Natural killer cell (primary cell): ENCODE results near the gene LYPD8. TPM values are rescaled to one million over a fixed set of nuclear protein-coding genes. Genes with fewer than 3 reads are reported as not detected.

Experiments used
- ATAC-seq, 3 donors: fragments of 150-1000 bp in 2 of 3; fragments of 200-7000 bp in 1 of 3; cut with Tn5 transposase; 1 replicate in 1 of 3; 2 replicates in 2 of 3; pipeline ENCODE4 v1.10.0; 2021; ENCODE audit warnings: mild to moderate bottlenecking in 2 of 3, moderate library complexity in 2 of 3
- DNase-seq, 2 donors: peaks; one replicate each; pipeline versions ENCODE4 v3.0.0 to v3.0.0-alpha.2; 2013 to 2021; ENCODE audit warnings: mixed read lengths in 1 of 2
- H3K27ac ChIP-seq: one replicate; pipeline ENCODE4 v1.5.1; 2013; ENCODE audit warnings: mild to moderate bottlenecking, low read length
- H3K27me3 ChIP-seq: one replicate; pipeline ENCODE4 v1.6.1; 2013; ENCODE audit warnings: low read length; ENCODE audit not compliant: control insufficient read depth, insufficient read depth
- H3K36me3 ChIP-seq: one replicate; pipeline ENCODE4 v1.6.1; 2013; ENCODE audit warnings: low read length; ENCODE audit not compliant: control insufficient read depth, insufficient read depth
- H3K4me1 ChIP-seq: one replicate; pipeline ENCODE4 v1.6.1; 2013; ENCODE audit warnings: low read length; ENCODE audit not compliant: control insufficient read depth, insufficient read depth
- H3K4me3 ChIP-seq: one replicate; pipeline ENCODE4 v1.5.1; 2013; ENCODE audit warnings: low read length
- H3K9me3 ChIP-seq: one replicate; pipeline ENCODE4 v1.6.1; 2013; ENCODE audit warnings: low read length; ENCODE audit not compliant: control insufficient read depth, insufficient read depth
- H3K27ac Mint-ChIP-seq, 2 donors: one replicate each; pipeline ENCODE4 v1.8.0; 2022; ENCODE audit warnings: mild to moderate bottlenecking in 2 of 2, mixed read lengths in 2 of 2, moderate library complexity in 1 of 2
- H3K27me3 Mint-ChIP-seq, 2 donors: one replicate each; pipeline ENCODE4 v1.8.0; 2022; ENCODE audit warnings: low read depth in 2 of 2, mixed read lengths in 2 of 2
- H3K36me3 Mint-ChIP-seq: one replicate; pipeline ENCODE4 v1.8.0; 2022; ENCODE audit warnings: mixed read lengths
- H3K4me1 Mint-ChIP-seq, 2 donors: one replicate each; pipeline ENCODE4 v1.8.0; 2022; ENCODE audit warnings: mixed read lengths in 2 of 2
- H3K4me3 Mint-ChIP-seq: one replicate; pipeline ENCODE4 v1.8.0; 2022; ENCODE audit warnings: mild to moderate bottlenecking, moderate library complexity, mixed read lengths
- H3K9me3 Mint-ChIP-seq, 2 donors: one replicate each; pipeline ENCODE4 v1.8.0; 2022; ENCODE audit warnings: mixed read lengths in 2 of 2
- WGBS: methylation state at CpG from one replicate; pipeline ENCODE4 v1.1.7; 2013; ENCODE audit warnings: missing lambda C conversion rate; ENCODE audit not compliant: insufficient coverage; 5-methylcytosine and 5-hydroxymethylcytosine counted together
- intact Hi-C: fragments of 100-400 bp; cut with micrococcal nuclease; formaldehyde crosslinking; loops from one replicate; pipeline ENCODE4 v1.14.2; 2022
- total RNA-seq, 4 donors: library from RNA; stranded (reverse); fragments of 120-200 nt in 1 of 4; gene quantifications; one replicate each; pipeline versions ENCODE4 v1.2.3 to v1.2.4, GENCODE V29; 2013 to 2022
- TF ChIP-seq, protein P1 (sequence below): fragments of 200-600 bp; IDR thresholded peaks from one replicate; pipeline ENCODE4 v1.8.0; 2022; ENCODE audit warnings: antibody characterized with exemption

The LYPD8 gene
- total RNA-seq, 3 donors from 2014 or later (not counting 1 experiment from before 2014, with no cell fraction given) = not detected

DNA sequence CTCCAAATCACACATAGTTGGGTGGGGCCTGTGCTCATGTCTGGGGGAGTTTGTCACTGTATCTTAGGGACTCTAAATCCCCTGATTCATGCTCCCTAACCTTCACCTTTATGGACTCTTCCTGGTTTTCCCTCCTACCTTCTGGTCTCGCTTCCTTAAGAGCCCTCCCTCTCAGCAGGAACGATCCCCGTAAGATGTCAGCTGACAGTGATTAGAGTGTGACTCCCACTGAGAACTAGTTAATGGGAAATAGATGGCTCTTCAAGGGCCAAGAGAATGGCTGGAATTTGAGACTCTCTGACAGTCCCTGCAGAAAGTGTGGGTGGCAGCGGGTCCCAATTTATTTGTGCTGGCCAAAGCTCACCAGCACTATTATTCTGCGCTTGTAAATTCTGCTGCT is 22.0 kb downstream of the LYPD8 start:
- no peaks in the 10 kb centered on the region for H3K9me3 ChIP-seq
- H3K27me3 ChIP-seq = no peaks in the 10 kb centered on the region
- peaks cover 0 to 4% of the 10 kb centered on the region in 2 donors for H3K9me3 Mint-ChIP-seq
- H3K36me3 Mint-ChIP-seq = no peaks in the 10 kb centered on the region
- H3K36me3 ChIP-seq = no peaks in the 10 kb centered on the region
- TF ChIP-seq, protein P1, sequence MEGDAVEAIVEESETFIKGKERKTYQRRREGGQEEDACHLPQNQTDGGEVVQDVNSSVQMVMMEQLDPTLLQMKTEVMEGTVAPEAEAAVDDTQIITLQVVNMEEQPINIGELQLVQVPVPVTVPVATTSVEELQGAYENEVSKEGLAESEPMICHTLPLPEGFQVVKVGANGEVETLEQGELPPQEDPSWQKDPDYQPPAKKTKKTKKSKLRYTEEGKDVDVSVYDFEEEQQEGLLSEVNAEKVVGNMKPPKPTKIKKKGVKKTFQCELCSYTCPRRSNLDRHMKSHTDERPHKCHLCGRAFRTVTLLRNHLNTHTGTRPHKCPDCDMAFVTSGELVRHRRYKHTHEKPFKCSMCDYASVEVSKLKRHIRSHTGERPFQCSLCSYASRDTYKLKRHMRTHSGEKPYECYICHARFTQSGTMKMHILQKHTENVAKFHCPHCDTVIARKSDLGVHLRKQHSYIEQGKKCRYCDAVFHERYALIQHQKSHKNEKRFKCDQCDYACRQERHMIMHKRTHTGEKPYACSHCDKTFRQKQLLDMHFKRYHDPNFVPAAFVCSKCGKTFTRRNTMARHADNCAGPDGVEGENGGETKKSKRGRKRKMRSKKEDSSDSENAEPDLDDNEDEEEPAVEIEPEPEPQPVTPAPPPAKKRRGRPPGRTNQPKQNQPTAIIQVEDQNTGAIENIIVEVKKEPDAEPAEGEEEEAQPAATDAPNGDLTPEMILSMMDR = no peak
- DNase-seq (no peak), ATAC-seq (no peak)
- WGBS = 89% methylated on average over 5 of the region's 5 CpGs
- H3K4me1 ChIP-seq = no peaks in the 10 kb centered on the region
- H3K27ac ChIP-seq = no peak overlapping the region
- H3K27me3 Mint-ChIP-seq = peaks cover 7 to 8% of the 10 kb centered on the region in 2 donors
- H3K4me3 Mint-ChIP-seq = no peak overlapping the region
- intact Hi-C loops = no loop called here
- no peaks in the 10 kb centered on the region for H3K4me1 Mint-ChIP-seq
- no peak overlapping the region for H3K4me3 ChIP-seq
- H3K27ac Mint-ChIP-seq = no peak overlapping the region

DNA sequence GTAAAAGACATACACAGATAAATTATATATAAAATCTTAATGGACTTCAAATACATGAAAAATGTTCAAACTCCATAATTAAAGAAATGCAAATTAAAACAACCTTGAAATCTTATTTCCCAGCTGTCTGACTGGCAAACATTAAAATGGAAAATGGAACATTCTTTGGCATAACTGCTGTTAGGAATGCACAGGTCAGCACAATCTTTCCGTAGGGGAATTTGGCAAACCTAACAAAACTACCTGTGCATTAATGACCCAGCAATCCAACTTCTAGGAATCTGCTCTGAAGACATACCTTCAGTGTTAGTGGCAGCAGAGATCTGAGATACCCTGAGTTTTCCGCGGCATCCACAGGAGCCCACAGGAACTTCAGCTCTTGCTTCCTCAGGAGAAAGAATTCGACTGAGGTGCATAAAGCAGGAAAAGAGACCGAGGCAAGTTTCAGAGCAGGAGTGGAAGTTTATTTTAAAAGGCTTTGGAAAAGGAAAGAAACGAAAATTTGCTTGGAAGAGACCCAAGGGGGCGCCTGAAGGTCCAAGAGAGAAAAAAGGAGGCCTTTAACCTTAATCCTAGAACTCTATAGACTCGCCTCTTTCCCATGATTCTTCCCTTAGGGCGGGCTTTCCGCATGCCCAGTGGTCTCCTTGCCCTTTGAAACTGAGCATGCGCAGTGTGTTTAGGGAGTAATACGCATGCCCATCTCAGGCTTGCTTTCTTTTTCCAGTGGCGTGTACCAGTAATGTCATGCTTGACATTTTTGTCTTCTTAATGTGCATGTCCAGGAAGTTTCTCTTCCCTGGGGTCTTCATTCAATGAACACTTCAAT is 24.8 kb downstream of the LYPD8 start:
- TF ChIP-seq, protein P1 = no peak
- peaks cover 7 to 8% of the 10 kb centered on the region in 2 donors for H3K27me3 Mint-ChIP-seq
- no peaks in the 10 kb centered on the region for H3K27me3 ChIP-seq
- no peaks in the 10 kb centered on the region for H3K36me3 Mint-ChIP-seq
- H3K4me3 ChIP-seq = no peak overlapping the region
- H3K27ac Mint-ChIP-seq = no peak overlapping the region
- no peaks in the 10 kb centered on the region for H3K9me3 ChIP-seq
- DNase-seq = no peak
- no peaks in the 10 kb centered on the region for H3K4me1 ChIP-seq
- WGBS = 82% methylated on average over 12 of the region's 13 CpGs
- no peak overlapping the region for H3K4me3 Mint-ChIP-seq
- no peak overlapping the region for H3K27ac ChIP-seq
- H3K9me3 Mint-ChIP-seq = peaks cover 0 to 5% of the 10 kb centered on the region in 2 donors
- H3K4me1 Mint-ChIP-seq = no peaks in the 10 kb centered on the region
- ATAC-seq = no peak
- H3K36me3 ChIP-seq = no peaks in the 10 kb centered on the region
- intact Hi-C loops = no loop called here

DNA sequence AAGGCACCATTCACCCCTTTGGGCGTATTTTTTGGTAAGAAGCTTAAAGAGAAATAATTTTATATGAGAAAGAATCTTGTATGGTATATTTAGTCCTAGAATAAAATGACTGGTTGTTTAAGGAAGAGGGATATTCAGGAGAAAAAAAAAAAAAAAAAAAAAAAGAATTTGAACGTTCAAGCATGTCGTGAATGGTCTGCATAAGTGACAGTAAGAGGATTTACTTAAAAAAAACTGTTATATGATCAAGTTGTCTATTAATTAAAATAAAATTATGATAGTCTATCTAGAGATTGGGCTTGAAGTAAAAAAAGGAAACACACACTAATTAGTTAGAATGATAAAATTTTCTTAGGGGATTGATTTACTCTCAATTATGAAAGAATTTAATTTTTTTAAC is 41.3 kb downstream of the LYPD8 start:
- Histone ChIP-seq H3K36me3 (no peaks in the 10 kb centered on the region), H3K4me3 (no peak overlapping the region), H3K9me3 (no peaks in the 10 kb centered on the region), H3K4me1 (peaks cover 3% of the 10 kb centered on the region), H3K27me3 (no peaks in the 10 kb centered on the region), H3K27ac (no peak overlapping the region)
- intact Hi-C loops = no loop called here
- no peak for DNase-seq
- Mint-ChIP-seq H3K9me3 (peaks cover 0 to 5% of the 10 kb centered on the region in 2 donors), H3K36me3 (no peaks in the 10 kb centered on the region), H3K27ac (no peak overlapping the region), H3K27me3 (peaks cover 7 to 18% of the 10 kb centered on the region in 2 donors), H3K4me3 (no peak overlapping the region), H3K4me1 (no peaks in the 10 kb centered on the region)
- WGBS = no CpG with 5 or more reads among the region's 3 CpGs
- ATAC-seq = no peak
- TF ChIP-seq, protein P1 = no peak
